A172 (cell line): ENCODE results near the gene EGF. TPM values are rescaled to one million over a fixed set of nuclear protein-coding genes. Genes with fewer than 3 reads are reported as not detected.
"Not testable (repeated sequence)": the region's sequence is repeated elsewhere in the genome, so short reads cannot be mapped to it uniquely, and the experiment has no call there.

ENCODE experiments used
- DNase-seq: peaks from one replicate; pipeline ENCODE4 v3.0.0-alpha.2; 2015; ENCODE audit warnings: low spot score
- total RNA-seq: library from RNA; depleted of rRNA; stranded (reverse); fragments of >200 nt; shearing (Covaris generic); gene quantifications from 2 replicates; pipeline ENCODE4 v1.2.3, GENCODE V29; 2014; rRNA removed

Gene EGF
- 5.5 and 8.0 TPM in 2 replicates for total RNA-seq

DNA sequence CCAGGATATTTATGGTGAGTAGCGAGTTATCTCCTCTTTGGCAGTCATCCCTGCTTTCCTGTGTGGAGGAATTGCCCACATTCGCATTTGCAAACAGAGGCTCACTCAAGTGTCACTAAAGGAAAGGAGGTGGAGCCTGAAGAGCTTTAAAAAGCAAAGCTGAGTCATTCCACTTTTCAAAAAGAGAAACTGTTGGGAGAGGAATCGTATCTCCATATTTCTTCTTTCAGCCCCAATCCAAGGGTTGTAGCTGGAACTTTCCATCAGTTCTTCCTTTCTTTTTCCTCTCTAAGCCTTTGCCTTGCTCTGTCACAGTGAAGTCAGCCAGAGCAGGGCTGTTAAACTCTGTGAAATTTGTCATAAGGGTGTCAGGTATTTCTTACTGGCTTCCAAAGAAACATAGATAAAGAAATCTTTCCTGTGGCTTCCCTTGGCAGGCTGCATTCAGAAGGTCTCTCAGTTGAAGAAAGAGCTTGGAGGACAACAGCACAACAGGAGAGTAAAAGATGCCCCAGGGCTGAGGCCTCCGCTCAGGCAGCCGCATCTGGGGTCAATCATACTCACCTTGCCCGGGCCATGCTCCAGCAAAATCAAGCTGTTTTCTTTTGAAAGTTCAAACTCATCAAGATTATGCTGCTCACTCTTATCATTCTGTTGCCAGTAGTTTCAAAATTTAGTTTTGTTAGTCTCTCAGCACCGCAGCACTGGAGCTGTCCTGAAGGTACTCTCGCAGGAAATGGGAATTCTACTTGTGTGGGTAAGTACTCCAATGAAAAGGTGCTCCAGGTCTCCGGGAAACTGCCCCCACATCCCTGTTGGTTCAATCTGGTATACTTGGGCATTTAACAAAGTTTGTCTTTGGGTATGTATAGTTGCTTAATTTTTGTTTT, at the start of gene EGF:
Gene EGF, plus strand, starts transcription at position 178 of the 890 bp plus-strand sequence. Its CDS starts 453 bp downstream, at position 631.
- peak; percentile 53 for DNase-seq

- DNase-seq: no peak
Observed at GRCh38 chr4:109864134-109864533, 48.5 kb upstream of the EGF start.

- DNase-seq: no peak
Observed at GRCh38 chr4:109870061-109870460, 42.6 kb upstream of the EGF start.

DNA sequence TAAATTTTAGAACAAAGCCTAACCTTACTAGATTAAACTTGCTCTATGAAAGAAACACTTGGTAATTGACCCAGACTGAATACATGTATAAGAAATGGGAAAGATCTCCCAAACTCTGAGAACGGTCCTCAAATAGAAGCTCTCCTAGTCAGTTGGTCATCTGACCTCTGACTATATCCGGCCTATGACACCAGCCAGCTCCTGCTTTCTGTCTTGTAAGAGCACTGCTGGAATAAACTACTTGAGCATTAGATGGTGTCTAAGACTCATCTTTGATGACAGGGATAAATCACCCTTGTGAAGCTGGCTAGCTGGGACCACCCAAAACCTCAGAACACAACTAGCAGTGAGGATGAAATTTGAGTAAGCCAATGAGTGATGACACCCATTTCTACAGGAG, 40.6 kb upstream of the EGF start:
- no peak for DNase-seq

GRCh38 chr4:109872950-109873656, 39.6 kb upstream of the EGF start:
- DNase-seq: no peak

DNA sequence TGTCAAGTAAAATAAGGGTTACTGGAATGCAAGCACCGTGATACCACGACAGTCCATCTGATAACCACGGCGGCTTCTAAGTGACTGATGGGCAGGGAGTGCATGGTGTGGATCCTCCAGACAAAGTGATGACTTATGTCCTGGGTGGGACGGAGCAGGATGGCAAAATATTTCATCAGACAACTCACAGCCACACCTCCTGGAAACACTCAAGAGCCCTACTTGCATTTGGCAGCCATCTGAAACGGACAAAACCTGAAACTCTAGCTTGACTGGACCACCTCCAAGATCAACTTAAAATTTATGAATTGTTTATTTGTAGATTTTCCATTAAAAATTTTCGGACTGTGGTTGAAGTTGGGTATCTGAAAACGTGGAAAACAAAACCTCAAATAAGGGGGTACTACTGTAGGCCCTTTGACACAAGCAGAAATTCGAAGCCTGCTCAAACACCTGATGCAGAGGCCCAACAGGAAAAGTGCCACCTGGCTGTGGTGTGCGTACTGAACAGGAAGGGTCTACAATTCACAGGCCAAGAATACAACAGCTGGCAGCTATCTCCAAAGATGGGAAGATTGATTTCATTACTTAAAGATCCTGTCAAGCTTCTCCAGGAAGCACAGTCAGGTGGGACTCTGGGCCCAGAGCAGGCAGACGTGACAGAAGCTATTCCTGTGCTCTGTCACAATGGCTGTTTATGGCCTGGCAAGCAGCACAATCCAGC, 38.7 kb upstream of the EGF start:
- DNase-seq: peak; percentile 4

- no peak for DNase-seq
Observed at GRCh38 chr4:109875106-109875505, 37.6 kb upstream of the EGF start.

- DNase-seq: not testable (repeated sequence)
Observed at GRCh38 chr4:109875553-109875952, 37.1 kb upstream of the EGF start.

GRCh38 chr4:109876634-109877265, 35.9 kb upstream of the EGF start:
- DNase-seq: no peak

DNA sequence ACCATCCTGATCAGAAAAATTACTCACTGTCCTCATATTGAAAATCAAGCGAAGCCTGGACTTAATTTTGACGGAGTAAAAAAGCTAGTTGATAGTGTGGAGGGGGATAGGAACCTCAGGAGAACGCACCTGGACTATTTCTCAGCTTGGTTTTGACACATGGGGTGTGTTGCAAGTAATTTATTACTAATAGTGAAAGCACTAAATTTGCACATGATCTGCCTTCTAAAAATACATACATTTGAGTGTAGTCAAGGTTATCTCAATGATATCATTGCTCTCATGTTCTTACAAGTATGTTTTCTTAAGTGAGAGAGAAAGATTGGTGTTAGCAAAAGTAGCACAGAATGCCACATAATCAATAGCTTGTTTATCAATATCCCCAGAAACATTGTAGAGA, 35.3 kb upstream of the EGF start:
- DNase-seq: no peak

- no peak for DNase-seq
Observed at GRCh38 chr4:109878355-109878754, 34.3 kb upstream of the EGF start.

DNA sequence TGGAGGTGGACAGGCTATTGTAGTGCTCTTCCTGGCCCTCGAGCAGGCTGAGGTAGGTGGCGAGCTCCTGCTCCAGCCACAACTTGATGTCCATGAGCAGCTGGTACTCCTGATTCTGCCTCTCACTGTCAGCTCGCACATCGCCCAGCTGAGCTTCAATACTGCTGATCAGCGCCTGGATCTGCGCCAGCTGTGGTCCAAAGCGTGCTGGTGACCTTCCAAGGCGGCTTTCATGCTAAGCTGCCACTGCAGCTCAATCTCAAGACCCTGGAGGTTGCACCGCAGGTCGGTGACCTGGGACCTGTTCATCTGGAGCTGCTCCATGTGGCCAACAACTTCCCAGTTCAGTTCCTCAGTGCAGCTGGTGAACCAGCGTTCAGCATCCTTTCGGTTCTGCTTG, 33.6 kb upstream of the EGF start:
- no peak for DNase-seq

DNA sequence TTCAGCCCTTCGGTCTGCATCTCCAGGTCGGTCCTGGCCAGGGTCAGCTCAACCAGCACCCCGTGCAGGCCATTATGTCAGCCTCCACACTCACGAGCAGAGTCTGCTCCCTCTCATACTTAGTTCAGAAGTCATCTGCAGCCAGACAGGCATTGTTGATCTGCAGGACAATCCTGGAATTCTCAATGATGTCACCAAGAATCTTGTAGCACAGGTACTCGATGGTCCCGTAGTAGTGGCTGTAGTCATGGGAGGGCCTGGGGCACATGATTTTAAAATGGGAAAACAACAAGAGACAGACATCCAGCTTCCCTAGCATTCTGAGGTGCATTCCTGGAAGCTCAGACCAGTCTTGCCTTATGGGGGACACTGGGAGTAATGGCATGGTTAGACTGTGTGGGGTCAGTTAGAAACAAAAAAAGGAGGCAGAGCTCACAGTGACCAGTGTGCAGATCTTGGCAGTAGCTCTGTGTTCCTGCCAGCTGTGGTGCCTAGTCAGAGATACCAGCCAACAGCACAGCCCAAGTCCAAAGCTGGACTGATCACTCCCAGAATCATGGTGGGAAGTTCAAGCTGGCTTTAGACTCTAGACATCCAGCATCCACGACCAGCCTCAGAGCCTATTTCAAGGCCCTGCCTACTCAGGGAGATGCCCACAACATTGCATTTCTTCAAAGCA, 32.9 kb upstream of the EGF start:
- DNase-seq: no peak

GRCh38 chr4:109886303-109886702, 26.4 kb upstream of the EGF start:
- DNase-seq: no peak

DNA sequence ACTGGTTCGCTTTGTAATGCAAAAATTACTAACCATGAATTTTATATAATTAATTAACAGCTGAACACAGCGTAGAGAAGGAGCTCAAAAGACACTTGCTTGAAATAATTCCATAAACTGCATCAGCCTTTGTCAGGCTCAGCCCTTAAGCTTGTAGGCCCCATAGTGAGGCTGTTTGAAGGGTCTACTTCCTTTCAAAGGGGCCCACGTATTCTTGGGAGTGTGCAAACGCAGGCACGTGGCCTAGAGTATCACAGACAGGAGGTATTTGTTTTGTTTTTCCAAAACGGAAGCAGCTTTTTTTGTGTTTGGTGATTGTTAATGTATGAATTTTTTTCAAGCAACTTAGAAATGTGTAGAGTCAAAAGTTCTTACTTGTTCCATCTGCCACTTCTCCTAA, 25.6 kb upstream of the EGF start:
- no peak for DNase-seq

DNA sequence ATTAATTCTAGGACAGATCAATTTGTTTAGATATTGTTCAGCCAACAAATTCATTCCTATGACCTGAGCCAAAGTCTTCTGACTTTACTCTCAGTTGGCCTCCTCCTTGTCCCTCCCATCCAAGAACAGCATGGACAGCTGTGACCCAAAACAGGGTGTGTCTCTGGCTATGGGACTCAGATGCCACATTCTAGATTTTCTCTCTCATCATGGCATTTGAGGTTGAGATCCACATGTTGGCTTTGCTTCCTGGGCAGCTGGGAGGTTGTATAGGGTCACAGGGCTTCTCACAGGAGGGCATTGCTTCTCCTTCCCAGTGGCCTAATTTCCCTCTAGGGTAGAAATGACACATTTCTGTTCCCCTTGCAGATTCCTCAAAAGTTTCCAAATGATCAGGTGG, 22.6 kb upstream of the EGF start:
- DNase-seq: no peak

GRCh38 chr4:109902559-109903251, 10.0 kb upstream of the EGF start:
- no peak for DNase-seq

GRCh38 chr4:109908731-109909130, 4.0 kb upstream of the EGF start:
- DNase-seq: no peak

DNA sequence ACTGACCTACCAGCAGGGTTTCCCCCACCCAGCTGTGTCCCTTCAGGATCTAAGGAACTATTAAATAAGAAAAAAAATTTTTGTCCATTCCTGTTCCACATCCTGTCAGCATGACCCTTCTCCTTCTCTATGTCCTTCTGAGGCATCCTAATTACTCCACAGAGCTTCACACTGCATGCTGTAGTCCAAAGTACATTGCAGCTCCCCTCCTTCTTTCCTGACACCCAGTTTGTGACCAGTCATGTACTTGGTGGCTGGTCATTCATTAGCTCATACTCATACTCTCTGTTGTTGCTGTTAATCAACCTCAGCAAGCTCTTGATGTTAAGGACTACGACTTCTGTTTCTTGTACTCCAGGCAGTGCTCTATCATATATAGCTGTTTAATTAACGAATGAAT, 2.4 kb upstream of the EGF start:
- no peak for DNase-seq

DNA sequence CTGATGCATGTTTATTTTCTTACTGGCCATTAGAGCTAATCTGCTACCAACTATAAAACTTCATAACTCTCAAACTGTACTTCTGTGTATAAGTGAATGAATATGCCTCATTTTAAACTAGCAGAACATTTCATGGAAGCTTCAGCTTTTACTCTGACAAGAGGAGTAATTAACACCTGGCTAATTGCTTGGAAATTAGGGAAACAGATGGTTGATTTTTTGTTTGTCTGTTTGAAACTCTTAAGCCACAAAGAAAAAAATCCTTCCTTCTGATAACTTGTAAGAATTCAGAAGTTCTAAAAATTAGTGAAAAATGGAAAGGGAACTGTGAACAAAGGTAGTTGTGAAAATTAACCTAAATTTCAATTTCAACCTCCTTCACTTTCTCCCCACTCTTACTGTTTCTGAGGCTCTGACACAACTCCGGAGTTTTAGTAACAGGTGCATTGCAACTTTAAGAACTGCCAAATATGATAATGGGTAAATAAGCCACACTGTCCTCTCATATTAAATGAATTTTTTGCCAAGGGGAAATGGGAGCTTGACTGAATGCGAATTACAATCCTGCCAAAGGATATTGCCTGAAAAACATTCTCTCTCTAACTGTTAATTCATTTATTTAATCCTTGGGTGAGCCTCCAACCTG, 1.0 kb downstream of the EGF start:
- no peak for DNase-seq
